ENCODE results near the gene SP2.

GRCh38 chr17:47928415-47928814 lies 32.4 kb downstream of the SP2 start:
- no peak for TF ChIP-seq CTCF (IDR thresholded peaks at IDR 0.05 in 8 of 11, conservative IDR thresholded peaks at IDR 0.05 in 3 of 11)
- no peak for TF ChIP-seq POLR2A (IDR thresholded peaks at IDR 0.05)

Measured in spleen (tissue), 7 donors.